Ishikawa (cell line): ENCODE measurements around the gene RPS15.
A peak's percentile ranks its signal among the peaks of the same experiment; 100 is the strongest.

Experiments
- CEBPB ChIP-seq: IDR thresholded peaks from 2 replicates; pipeline ENCODE4 v1.6.1; 2012
- CREB1 ChIP-seq: IDR thresholded peaks from 2 replicates; pipeline ENCODE4 v1.6.1; 2012; ENCODE audit warnings: low read depth
- EGR1 ChIP-seq: IDR thresholded peaks from 2 replicates; pipeline ENCODE4 v1.6.1; 2012
- EP300 ChIP-seq: IDR thresholded peaks from 2 replicates; pipeline ENCODE4 v1.6.1; 2012; ENCODE audit warnings: borderline replicate concordance
- FOXM1 ChIP-seq: IDR thresholded peaks from 2 replicates; pipeline ENCODE4 v1.6.1; 2012; ENCODE audit warnings: low read depth, borderline replicate concordance
- MAX ChIP-seq: IDR thresholded peaks from 2 replicates; pipeline ENCODE4 v1.6.1; 2012
- NFIC ChIP-seq: IDR thresholded peaks from 2 replicates; pipeline ENCODE4 v1.6.1; 2012
- RAD21 ChIP-seq: IDR thresholded peaks from 2 replicates; pipeline ENCODE4 v1.6.1; 2012; ENCODE audit warnings: low read depth
- REST ChIP-seq: IDR thresholded peaks from 2 replicates; pipeline ENCODE4 v1.6.1; 2012; ENCODE audit warnings: low read depth, mild to moderate bottlenecking
- TAF1 ChIP-seq: IDR thresholded peaks from 2 replicates; pipeline ENCODE4 v1.6.1; 2012; ENCODE audit warnings: low read depth, mild to moderate bottlenecking
- TCF12 ChIP-seq: IDR thresholded peaks from 2 replicates; pipeline ENCODE4 v1.6.1; 2012; ENCODE audit warnings: low read depth
- TEAD4 ChIP-seq: IDR thresholded peaks from 2 replicates; pipeline ENCODE4 v1.6.1; 2012
- USF1 ChIP-seq: IDR thresholded peaks from 2 replicates; pipeline ENCODE4 v1.6.1; 2012
- YY1 ChIP-seq: IDR thresholded peaks from 2 replicates; pipeline ENCODE4 v1.6.1; 2012; ENCODE audit warnings: low read depth
- ZBTB7A ChIP-seq: IDR thresholded peaks from 2 replicates; pipeline ENCODE4 v1.6.1; 2012; ENCODE audit warnings: low read depth

Gene RPS15

GRCh38 chr19:1486720-1487575 lies 48.8 kb downstream of the RPS15 start:
- no peak for TF ChIP-seq MAX

- no peak for TF ChIP-seq YY1
- no peak for TF ChIP-seq ZBTB7A
- no peak for TF ChIP-seq USF1
- no peak for TF ChIP-seq TEAD4
- TF ChIP-seq NFIC, result no peak
- no peak for TF ChIP-seq EP300
- no peak for TF ChIP-seq CREB1
- TF ChIP-seq REST, result no peak
- no peak for TF ChIP-seq MAX
- TF ChIP-seq TAF1, result no peak
- no peak for TF ChIP-seq FOXM1
Measured at GRCh38 chr19:1487576-1488281, 49.5 kb downstream of the RPS15 start.

GRCh38 chr19:1488282-1488601 lies 50.0 kb downstream of the RPS15 start:
- TF ChIP-seq EP300, result no peak
- TF ChIP-seq EGR1, result no peak
- no peak for TF ChIP-seq REST
- no peak for TF ChIP-seq TEAD4
- TF ChIP-seq CEBPB, result no peak
- TF ChIP-seq RAD21, result no peak
- no peak for TF ChIP-seq MAX
- TF ChIP-seq NFIC, result no peak
- TF ChIP-seq YY1, result no peak
- TF ChIP-seq CREB1, result no peak
- no peak for TF ChIP-seq FOXM1
- no peak for TF ChIP-seq TAF1
- no peak for TF ChIP-seq ZBTB7A
- TF ChIP-seq USF1, result no peak
- TF ChIP-seq TCF12, result no peak

GRCh38 chr19:1489463-1490310 lies 51.5 kb downstream of the RPS15 start:
- TF ChIP-seq REST (no peak), EGR1 (peak; percentile 62; the same call in 1 of the 2 replicates), ZBTB7A (peak; percentile 68; the same call in 1 of the 2 replicates)
